ENCODE data around the gene PFDN6. TPM values are rescaled to one million over a fixed set of nuclear protein-coding genes. Genes with fewer than 3 reads are reported as not detected.

Gene PFDN6
- polyA plus RNA-seq, 1 donor (not counting 4 experiments of a cell fraction or from before 2014, with no cell fraction given): 106 TPM

DNA sequence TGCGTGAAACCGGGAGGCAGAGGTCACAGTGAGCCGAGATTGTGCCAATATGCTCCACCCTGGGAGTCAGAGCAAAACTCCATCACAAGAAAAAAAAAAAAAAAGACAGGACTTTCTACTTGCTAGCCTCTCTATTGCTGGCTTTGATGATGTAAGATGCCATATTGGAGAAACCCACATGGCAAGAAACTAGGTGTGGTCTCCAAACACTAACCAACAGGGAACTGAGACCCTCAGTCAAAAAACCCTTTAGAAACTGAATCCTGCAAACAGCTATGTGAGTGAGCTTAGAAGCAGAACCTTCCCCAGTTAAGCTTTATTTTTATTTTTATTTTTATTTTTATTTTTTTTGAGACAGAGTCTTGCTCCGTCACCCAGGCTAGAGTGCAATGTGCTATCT, 46.5 kb downstream of the PFDN6 start:
- no peak overlapping the region for H3K4me2 ChIP-seq (ENCODE audit: control insufficient read depth, extremely low read depth, insufficient read depth, low read depth, low read length)
- no peaks in the 10 kb centered on the region for H3K9me3 ChIP-seq (ENCODE audit: control insufficient read depth, low read depth, low read length)
- no peak overlapping the region for H2AFZ ChIP-seq (ENCODE audit: control insufficient read depth, low read length)
- dilution Hi-C loops (cut with MboI; ENCODE audit: extremely low pct_ligation_motif_present, low sequenced_read_pairs): no loop called here
- DNase-seq (ENCODE audit: low read depth, low spot score) (no peak), FAIRE-seq (no peak)
- no peaks in the 10 kb centered on the region for H3K79me2 ChIP-seq (ENCODE audit: control insufficient read depth, insufficient read depth, low read length)
- H4K20me1 ChIP-seq (ENCODE audit: control insufficient read depth, extremely low read depth, insufficient read depth, low read length): no peaks in the 10 kb centered on the region
- no peak overlapping the region for H3K9ac ChIP-seq (ENCODE audit: control insufficient read depth, extremely low read depth, insufficient read depth, low read length)
- no peak overlapping the region for H3K4me3 ChIP-seq (ENCODE audit: control insufficient read depth in 2 of 3, extremely low read depth in 1 of 3, insufficient read depth in 2 of 3, low read depth in 1 of 3, low read length in 3 of 3)
- H3K27ac ChIP-seq (ENCODE audit: control insufficient read depth, insufficient read depth, low read length): no peak overlapping the region
- no peaks in the 10 kb centered on the region for H3K4me1 ChIP-seq (ENCODE audit: control insufficient read depth, extremely low read depth, insufficient read depth, low read length)
- H3K9me1 ChIP-seq (ENCODE audit: control insufficient read depth, extremely low read depth, insufficient read depth, low read length): no peaks in the 10 kb centered on the region
- TF ChIP-seq EZH2 (IDR thresholded peaks at IDR 0.05; ENCODE audit: low read length): no peak
- TF ChIP-seq, protein P1, sequence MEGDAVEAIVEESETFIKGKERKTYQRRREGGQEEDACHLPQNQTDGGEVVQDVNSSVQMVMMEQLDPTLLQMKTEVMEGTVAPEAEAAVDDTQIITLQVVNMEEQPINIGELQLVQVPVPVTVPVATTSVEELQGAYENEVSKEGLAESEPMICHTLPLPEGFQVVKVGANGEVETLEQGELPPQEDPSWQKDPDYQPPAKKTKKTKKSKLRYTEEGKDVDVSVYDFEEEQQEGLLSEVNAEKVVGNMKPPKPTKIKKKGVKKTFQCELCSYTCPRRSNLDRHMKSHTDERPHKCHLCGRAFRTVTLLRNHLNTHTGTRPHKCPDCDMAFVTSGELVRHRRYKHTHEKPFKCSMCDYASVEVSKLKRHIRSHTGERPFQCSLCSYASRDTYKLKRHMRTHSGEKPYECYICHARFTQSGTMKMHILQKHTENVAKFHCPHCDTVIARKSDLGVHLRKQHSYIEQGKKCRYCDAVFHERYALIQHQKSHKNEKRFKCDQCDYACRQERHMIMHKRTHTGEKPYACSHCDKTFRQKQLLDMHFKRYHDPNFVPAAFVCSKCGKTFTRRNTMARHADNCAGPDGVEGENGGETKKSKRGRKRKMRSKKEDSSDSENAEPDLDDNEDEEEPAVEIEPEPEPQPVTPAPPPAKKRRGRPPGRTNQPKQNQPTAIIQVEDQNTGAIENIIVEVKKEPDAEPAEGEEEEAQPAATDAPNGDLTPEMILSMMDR (optimal IDR thresholded peaks at IDR 0.05 in 1 of 3, IDR thresholded peaks at IDR 0.05 in 1 of 3, conservative IDR thresholded peaks at IDR 0.05 in 1 of 3; ENCODE audit: extremely low read depth in 1 of 3, insufficient read depth in 2 of 3, low read length in 3 of 3): no peak
- no peaks in the 10 kb centered on the region for H3K36me3 ChIP-seq (ENCODE audit: control insufficient read depth in 2 of 2, extremely low read depth in 1 of 2, insufficient read depth in 2 of 2, low read length in 2 of 2)
- H3K27me3 ChIP-seq (ENCODE audit: control insufficient read depth, extremely low read depth, insufficient read depth, low read length): no peaks in the 10 kb centered on the region

DNA sequence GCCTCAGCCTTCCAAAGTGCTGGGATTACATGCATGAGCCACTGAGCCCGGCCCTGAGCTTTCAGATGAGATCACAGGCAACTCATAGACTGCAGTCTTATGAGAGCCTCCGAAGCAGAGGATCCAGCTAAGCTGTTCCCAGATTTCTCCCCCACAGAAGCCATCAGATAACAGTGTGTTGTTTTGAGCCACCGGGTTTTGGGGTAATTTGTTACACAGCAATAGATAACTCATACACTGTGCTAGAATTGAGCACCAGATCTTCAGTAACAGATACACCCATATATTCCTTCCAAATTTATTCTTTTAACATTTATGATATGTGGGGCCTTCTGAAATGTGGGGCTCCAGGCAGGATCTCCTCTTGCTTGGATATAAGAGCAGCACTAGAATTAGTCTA, 47.1 kb downstream of the PFDN6 start:
- no peak overlapping the region for H2AFZ ChIP-seq (ENCODE audit: control insufficient read depth, low read length)
- DNase-seq (ENCODE audit: low read depth, low spot score): no peak
- no peaks in the 10 kb centered on the region for H3K4me1 ChIP-seq (ENCODE audit: control insufficient read depth, extremely low read depth, insufficient read depth, low read length)
- no peaks in the 10 kb centered on the region for H3K9me1 ChIP-seq (ENCODE audit: control insufficient read depth, extremely low read depth, insufficient read depth, low read length)
- H3K9me3 ChIP-seq (ENCODE audit: control insufficient read depth, low read depth, low read length): no peaks in the 10 kb centered on the region
- no peak for FAIRE-seq
- no peak overlapping the region for H3K9ac ChIP-seq (ENCODE audit: control insufficient read depth, extremely low read depth, insufficient read depth, low read length)
- no peaks in the 10 kb centered on the region for H3K36me3 ChIP-seq (ENCODE audit: control insufficient read depth in 2 of 2, extremely low read depth in 1 of 2, insufficient read depth in 2 of 2, low read length in 2 of 2)
- no peaks in the 10 kb centered on the region for H4K20me1 ChIP-seq (ENCODE audit: control insufficient read depth, extremely low read depth, insufficient read depth, low read length)
- no peak overlapping the region for H3K4me3 ChIP-seq (ENCODE audit: control insufficient read depth in 2 of 3, extremely low read depth in 1 of 3, insufficient read depth in 2 of 3, low read depth in 1 of 3, low read length in 3 of 3)
- dilution Hi-C loops (cut with MboI; ENCODE audit: extremely low pct_ligation_motif_present, low sequenced_read_pairs): no loop called here
- no peaks in the 10 kb centered on the region for H3K27me3 ChIP-seq (ENCODE audit: control insufficient read depth, extremely low read depth, insufficient read depth, low read length)
- H3K4me2 ChIP-seq (ENCODE audit: control insufficient read depth, extremely low read depth, insufficient read depth, low read depth, low read length): no peak overlapping the region
- no peaks in the 10 kb centered on the region for H3K79me2 ChIP-seq (ENCODE audit: control insufficient read depth, insufficient read depth, low read length)
- no peak overlapping the region for H3K27ac ChIP-seq (ENCODE audit: control insufficient read depth, insufficient read depth, low read length)
- TF ChIP-seq, protein P1 (optimal IDR thresholded peaks at IDR 0.05 in 1 of 3, IDR thresholded peaks at IDR 0.05 in 1 of 3, conservative IDR thresholded peaks at IDR 0.05 in 1 of 3; ENCODE audit: extremely low read depth in 1 of 3, insufficient read depth in 2 of 3, low read length in 3 of 3): no peak
- TF ChIP-seq EZH2 (IDR thresholded peaks at IDR 0.05; ENCODE audit: low read length): no peak
